HG03103 (cell line): ENCODE measurements around the gene C5.
A peak's percentile ranks its signal among the peaks of the same experiment; 100 is the strongest.

Experiments used
- ATAC-seq: cut with Tn5 transposase; IDR thresholded peaks from one replicate; pipeline ENCODE4 v1.9.1; 2021; ENCODE audit warnings: low read depth; ENCODE audit not compliant: unreplicated experiment

The C5 gene

GRCh38 chr9:120915854-120916470 is 134.1 kb downstream of the C5 start:
- peak; percentile 53 for ATAC-seq

GRCh38 chr9:120914953-120915352 is 135.1 kb downstream of the C5 start:
- ATAC-seq = no peak

- ATAC-seq = no peak
These were observed 135.7 kb downstream of the C5 start for GRCh38 chr9:120914396-120914795.

- no peak for ATAC-seq
These were observed 136.3 kb downstream of the C5 start for GRCh38 chr9:120913647-120914264.

- ATAC-seq = no peak
These were observed 137.0 kb downstream of the C5 start for GRCh38 chr9:120912958-120913646.

GRCh38 chr9:120911295-120911837 is 138.7 kb downstream of the C5 start:
- no peak for ATAC-seq

GRCh38 chr9:120910643-120911042 is 139.4 kb downstream of the C5 start:
- ATAC-seq = no peak

- no peak for ATAC-seq
These were observed 140.2 kb downstream of the C5 start for GRCh38 chr9:120909904-120910303.

- no peak for ATAC-seq
These were observed 144.5 kb downstream of the C5 start for GRCh38 chr9:120905315-120906164.

GRCh38 chr9:120904978-120905301 is 145.1 kb downstream of the C5 start:
- no peak for ATAC-seq

GRCh38 chr9:120904061-120904977 is 145.8 kb downstream of the C5 start:
- ATAC-seq = no peak

GRCh38 chr9:120902569-120903535 is 147.2 kb downstream of the C5 start:
- ATAC-seq = no peak
